ENCODE results near the gene FCHSD2.

Gene FCHSD2

GRCh38 chr11:73142128-73142377, at the start of gene FCHSD2:
Gene FCHSD2 (minus strand): TSS chr11:73142318. CDS start chr11:73141877, 441 bp downstream.
- no peak for DNase-seq

- DNase-seq, result no peak
Observed at GRCh38 chr11:73191151-73191550, 49.0 kb upstream of the FCHSD2 start.

GRCh38 chr11:73190557-73190885, 48.4 kb upstream of the FCHSD2 start:
- no peak for DNase-seq

- DNase-seq, result no peak
Observed at GRCh38 chr11:73189723-73190556, 47.8 kb upstream of the FCHSD2 start.

- DNase-seq, result no peak
Observed at GRCh38 chr11:73189315-73189714, 47.2 kb upstream of the FCHSD2 start.

- no peak for DNase-seq
Observed at GRCh38 chr11:73188301-73188700, 46.2 kb upstream of the FCHSD2 start.

- DNase-seq, result no peak
Observed at GRCh38 chr11:73187854-73188253, 45.7 kb upstream of the FCHSD2 start.

GRCh38 chr11:73186886-73187285, 44.8 kb upstream of the FCHSD2 start:
- no peak for DNase-seq

GRCh38 chr11:73186294-73186850, 44.3 kb upstream of the FCHSD2 start:
- DNase-seq, result no peak

- DNase-seq, result no peak
Observed at GRCh38 chr11:73185680-73186293, 43.7 kb upstream of the FCHSD2 start.

GRCh38 chr11:73184953-73185671, 43.0 kb upstream of the FCHSD2 start:
- no peak for DNase-seq

GRCh38 chr11:73182824-73183321, 40.8 kb upstream of the FCHSD2 start:
- no peak for DNase-seq

- no peak for DNase-seq
Observed at GRCh38 chr11:73178681-73179080, 36.6 kb upstream of the FCHSD2 start.

GRCh38 chr11:73177778-73178539, 35.8 kb upstream of the FCHSD2 start:
- DNase-seq, result peak; percentile 77

- DNase-seq, result no peak
Observed at GRCh38 chr11:73177380-73177777, 35.3 kb upstream of the FCHSD2 start.

- DNase-seq, result no peak
Observed at GRCh38 chr11:73176874-73177155, 34.7 kb upstream of the FCHSD2 start.

GRCh38 chr11:73176145-73176873, 34.2 kb upstream of the FCHSD2 start:
- no peak for DNase-seq

GRCh38 chr11:73175551-73176144, 33.5 kb upstream of the FCHSD2 start:
- DNase-seq, result no peak

GRCh38 chr11:73174495-73174791, 32.3 kb upstream of the FCHSD2 start:
- no peak for DNase-seq

GRCh38 chr11:73173755-73174494, 31.8 kb upstream of the FCHSD2 start:
- no peak for DNase-seq

GRCh38 chr11:73172992-73173656, 31.0 kb upstream of the FCHSD2 start:
- DNase-seq, result no peak
